GM18520 (cell line): ENCODE data around the gene RPL13.

Experiments
- ATAC-seq: cut with Tn5 transposase; IDR thresholded peaks from one replicate; pipeline ENCODE4 v1.9.1; 2021; ENCODE audit not compliant: unreplicated experiment

The RPL13 gene

DNA sequence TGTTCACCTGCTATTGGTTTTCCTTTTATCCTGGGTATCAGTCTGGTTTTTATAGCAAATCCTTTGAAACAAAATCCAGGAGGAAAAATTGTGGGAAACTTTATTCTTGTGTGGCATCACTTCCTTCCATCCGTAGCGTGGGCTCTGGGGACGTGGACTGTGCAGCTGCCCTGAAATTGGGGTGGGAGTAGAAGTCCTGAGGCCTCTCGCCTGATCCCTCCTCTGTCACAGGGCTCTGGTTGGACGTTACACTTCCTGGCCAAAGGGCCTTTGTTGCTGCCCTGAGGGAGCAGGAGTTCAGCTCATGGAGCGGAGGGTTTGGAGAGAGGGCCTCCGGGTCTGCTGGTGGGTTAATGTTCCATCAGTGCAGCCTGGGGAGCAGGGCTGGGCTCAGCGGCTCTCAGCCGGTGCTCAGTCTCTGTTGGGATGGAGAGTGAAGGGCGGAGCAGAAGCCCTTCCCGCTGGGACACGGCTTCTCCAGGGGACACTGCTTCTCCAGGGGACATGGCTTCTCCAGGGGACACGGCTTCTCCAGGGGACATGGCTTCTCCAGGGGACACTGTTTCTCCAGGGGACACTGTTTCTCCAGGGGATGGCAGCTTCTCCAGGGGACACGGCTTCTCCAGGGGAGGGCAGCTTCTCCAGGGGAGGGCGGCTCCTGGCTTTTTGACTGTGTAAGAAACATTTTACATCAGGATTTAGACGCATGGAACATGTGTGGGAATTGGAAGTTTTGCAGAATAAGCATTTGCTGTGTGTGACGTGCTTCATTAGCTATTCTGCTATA lies 15.2 kb upstream of the RPL13 start:
- no peak for ATAC-seq

DNA sequence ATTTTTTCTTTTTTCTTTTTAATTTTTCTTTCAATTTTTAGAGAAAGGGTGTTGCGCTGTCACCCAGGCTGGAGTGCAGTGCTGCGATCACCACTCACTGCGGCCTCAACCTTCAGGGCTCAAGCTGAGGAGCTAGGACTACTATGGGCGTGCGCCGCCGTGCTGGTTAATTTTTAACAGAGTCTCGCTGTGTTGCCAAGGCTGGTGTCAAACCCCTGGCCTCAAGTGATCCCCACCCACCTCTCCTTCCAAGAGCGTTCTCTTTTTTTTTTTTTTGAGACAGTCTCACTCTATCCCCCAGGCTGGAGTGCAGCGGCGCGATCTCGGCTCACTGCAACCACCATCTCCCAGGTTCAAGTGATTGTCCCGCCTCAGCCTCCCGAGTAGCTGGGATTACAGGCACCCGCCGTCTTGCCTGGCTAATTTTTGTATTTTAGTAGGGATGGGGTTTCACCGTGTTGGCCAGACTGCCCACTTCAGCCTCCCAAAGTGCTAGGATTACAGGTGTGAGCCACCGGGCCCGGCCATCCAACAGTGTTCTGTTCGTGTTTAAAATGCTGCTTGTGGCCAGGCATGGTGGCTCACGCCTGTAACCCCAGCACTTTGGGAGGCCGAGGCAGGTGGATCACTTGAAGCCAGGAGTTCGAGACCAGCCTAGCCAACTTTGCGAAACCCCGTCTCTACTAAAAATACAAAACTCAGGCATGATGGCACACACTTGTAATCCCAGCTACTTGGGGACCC lies 14.5 kb upstream of the RPL13 start:
- no peak for ATAC-seq

DNA sequence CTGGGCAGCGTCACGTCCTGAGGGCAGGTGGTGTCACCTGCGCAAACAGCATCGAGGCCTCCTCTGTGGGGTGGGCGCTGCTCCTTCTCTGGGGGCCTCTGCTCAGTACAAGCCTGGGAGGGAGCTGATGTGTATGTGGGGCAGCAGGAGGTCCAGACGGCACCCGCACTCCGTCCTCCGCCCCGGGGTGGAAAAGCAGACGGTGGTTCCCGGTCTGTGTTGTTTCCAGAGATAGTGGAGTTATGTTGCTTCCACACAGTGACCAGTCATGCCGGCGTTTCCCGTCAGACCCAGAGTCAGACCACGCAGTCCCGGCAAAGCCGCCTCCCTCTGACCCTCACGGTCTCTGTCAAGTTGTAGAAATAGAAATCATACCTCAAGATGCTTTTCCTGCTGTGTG lies 13.7 kb upstream of the RPL13 start:
- no peak for ATAC-seq

GRCh38 chr16:89547291-89547690 lies 13.2 kb upstream of the RPL13 start:
- no peak for ATAC-seq

DNA sequence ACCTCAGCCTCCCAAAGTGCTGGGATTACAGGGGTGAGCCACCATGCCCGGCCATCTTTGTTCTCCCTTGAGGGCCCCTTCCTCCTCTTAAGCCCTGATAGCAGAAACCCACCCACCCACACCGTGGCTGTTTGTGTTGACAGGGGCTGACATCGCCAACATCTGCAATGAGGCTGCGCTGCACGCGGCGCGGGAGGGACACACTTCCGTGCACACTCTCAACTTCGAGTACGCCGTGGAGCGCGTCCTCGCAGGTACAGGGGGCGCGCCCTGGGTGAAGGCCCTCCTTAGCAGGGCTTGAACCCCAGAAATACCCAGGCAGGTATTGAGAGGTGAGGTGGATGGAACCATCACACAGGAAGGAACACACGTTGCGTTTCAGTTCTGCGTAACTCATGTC lies 12.6 kb upstream of the RPL13 start:
- ATAC-seq: no peak

GRCh38 chr16:89548344-89549006 lies 12.0 kb upstream of the RPL13 start:
- no peak for ATAC-seq

DNA sequence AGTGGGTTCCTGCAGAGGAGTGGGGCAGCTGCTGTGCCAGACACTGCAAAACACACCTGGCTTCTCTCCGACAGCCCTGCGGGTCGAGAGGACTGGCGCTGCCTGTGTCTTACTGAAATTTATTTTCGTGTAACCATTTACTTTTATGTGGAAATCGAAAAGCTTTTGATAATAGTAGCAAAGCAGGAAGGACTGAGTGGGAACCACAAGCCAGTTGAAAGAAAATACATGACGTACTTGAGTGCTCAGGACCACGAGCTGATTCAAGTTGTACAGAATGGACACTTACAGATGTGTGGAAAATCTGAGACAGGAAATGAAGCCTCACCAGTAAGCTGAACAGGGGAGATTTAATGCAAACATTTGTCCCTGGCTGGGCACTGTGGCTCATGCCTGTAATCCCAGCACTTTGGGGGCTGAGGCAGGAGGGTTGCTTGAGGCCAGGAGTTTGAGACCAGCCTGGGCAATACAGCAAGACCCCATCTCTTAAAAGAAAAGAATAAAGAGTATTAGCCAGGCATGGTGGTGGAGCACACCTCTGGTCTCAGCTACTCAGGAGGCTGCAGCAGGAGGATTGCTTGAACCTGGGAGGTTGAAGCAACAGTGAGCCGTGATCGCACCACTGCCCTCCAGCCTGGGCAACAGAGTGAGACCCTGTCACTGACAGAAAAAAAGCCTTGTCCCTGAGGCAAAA lies 11.3 kb upstream of the RPL13 start:
- ATAC-seq: no peak

DNA sequence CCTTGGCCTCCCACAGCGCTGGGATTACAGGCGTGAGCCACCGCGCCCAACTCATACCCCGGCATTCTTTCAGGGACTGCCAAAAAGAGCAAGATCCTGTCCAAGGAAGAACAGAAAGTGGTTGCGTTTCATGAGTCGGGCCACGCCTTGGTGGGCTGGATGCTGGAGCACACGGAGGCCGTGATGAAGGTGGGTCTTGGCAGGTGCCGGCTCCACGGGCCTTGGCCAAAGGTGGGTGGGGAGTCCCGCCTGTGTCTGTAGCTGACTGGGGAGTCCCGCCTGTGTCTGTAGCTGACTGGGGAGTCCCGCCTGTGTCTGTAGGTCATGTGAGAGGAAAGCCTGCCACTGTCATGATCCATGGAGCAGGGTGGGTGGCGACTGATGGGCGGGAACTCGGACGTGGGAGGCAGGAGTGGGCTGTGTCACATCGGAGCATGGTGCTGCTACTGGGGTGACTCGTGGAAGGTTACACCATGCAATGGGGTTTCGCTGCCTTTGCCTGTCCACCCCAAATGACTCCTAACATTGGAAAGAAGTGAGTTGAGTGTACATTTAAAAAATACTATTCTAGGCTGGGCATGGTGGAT lies 10.0 kb upstream of the RPL13 start:
- no peak for ATAC-seq

DNA sequence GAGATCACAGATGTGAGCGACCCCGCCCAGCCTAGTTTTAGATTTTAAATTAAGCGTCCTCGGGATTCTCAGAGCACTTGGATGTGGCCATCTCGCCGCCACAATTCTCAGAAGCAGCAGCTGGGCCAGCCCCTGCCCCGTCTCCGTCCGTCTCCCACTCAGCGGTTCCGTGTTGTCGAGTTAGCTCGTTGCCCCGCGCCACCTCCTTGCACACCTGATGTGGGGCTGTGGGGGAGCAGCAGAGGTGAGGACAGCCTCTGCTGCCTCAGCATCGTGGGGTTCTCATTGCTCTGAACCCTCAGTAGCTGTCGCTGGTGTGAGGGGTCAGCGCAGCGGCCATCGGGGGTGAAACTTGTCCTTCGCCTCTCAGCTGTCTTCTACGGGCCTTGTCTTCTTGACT lies 8.2 kb upstream of the RPL13 start:
- no peak for ATAC-seq

DNA sequence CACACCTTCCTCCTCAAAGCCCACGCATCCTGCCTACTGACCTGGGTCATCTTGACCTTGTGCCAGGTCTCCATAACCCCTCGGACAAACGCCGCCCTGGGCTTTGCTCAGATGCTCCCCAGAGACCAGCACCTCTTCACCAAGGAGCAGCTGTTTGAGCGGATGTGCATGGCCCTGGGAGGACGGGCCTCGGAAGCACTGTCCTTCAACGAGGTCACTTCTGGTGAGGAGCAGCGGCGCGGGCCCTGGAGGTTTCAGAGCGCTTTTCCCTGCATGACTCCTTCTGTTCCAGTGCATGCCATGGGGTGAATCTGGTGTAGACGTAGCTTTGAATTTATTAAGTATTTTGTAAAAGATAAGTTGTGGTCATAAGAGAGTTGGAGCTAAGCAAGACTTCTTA lies 7.6 kb upstream of the RPL13 start:
- no peak for ATAC-seq

DNA sequence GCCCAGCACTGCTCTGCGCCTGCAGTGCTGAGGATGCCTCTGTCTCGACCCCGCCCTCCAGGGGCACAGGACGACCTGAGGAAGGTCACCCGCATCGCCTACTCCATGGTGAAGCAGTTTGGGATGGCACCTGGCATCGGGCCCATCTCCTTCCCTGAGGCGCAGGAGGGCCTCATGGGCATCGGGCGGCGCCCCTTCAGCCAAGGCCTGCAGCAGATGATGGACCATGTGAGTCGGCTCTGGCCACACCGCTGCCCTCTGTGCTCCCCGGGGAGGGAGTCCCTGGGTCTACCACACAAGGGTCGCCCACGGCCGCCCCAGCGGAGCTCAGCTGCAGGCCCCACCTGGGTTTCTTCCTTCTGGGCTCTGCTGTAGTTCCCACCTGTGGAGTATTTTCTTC lies 6.7 kb upstream of the RPL13 start:
- no peak for ATAC-seq

DNA sequence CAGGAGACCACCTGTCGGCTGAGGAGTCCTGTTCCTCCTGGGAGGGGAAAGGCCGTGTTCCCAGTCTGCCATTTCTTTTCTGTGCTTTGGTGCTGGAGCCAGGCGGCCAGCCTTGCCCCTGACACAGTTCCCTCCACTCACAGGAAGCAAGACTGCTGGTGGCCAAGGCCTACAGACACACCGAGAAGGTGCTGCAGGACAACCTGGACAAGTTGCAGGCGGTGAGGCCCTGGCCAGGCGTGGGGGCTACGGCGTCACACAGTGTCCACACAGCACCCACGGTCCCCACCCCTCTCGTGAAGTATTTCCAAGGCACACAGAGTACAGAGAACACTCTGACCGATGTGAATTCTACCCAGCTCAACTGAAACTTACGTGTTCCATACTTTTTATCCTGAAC lies 6.1 kb upstream of the RPL13 start:
- no peak for ATAC-seq

- ATAC-seq: no peak
These were observed 5.2 kb upstream of the RPL13 start for GRCh38 chr16:89555265-89555664.

DNA sequence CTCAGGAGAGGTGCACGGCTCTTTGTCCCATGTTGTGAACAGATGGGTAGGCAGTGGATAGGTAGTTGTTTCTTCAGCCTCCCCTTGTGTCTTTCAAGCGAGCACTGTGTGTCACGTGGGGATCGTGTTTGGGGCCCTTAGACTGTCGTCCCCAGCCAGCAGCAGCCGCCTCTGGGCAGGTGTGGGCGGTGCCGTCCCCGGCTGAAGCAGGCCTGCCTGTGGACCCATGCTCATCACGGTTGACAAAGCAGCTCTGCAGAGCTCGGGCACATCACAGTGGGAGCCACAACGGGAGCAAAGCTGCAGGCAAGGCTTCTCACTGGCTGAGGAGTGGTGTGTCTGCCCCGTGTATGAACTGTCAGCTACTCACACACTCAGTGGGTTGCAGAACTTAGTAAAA lies 4.7 kb upstream of the RPL13 start:
- ATAC-seq: no peak

DNA sequence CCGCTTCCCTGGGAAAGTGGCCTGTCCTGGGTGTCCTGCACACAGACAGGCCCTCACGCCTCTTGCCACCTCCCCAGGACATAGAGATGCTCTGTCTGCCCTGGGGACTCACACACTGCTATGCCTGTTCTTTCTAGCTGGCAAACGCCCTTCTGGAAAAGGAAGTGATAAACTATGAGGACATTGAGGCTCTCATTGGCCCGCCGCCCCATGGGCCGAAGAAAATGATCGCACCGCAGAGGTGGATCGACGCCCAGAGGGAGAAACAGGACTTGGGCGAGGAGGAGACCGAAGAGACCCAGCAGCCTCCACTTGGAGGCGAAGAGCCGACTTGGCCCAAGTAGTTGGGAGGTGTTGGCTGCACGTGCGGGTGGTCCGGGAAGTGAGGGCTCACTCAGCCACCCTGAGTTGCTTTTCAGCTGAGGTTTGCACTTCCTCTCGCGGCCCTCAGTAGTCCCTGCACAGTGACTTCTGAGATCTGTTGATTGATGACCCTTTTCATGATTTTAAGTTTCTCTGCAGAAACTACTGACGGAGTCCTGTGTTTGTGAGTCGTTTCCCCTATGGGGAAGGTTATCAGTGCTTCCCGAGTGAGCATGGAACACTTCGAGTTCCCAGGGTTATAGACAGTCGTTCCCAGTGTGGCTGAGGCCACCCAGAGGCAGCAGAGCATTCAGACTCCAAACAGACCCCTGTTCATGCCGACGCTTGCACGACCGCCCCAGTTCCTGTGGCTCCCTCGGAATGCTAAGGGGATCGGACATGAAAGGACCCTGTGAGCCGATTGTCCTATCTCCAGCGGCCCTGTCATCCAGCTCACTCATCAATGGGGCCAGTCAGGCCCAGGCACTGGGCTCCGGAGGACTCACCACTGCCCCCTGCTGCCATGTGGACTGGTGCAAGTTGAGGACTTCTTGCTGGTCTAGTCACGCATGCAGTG lies 3.5 kb upstream of the RPL13 start:
- no peak for ATAC-seq

DNA sequence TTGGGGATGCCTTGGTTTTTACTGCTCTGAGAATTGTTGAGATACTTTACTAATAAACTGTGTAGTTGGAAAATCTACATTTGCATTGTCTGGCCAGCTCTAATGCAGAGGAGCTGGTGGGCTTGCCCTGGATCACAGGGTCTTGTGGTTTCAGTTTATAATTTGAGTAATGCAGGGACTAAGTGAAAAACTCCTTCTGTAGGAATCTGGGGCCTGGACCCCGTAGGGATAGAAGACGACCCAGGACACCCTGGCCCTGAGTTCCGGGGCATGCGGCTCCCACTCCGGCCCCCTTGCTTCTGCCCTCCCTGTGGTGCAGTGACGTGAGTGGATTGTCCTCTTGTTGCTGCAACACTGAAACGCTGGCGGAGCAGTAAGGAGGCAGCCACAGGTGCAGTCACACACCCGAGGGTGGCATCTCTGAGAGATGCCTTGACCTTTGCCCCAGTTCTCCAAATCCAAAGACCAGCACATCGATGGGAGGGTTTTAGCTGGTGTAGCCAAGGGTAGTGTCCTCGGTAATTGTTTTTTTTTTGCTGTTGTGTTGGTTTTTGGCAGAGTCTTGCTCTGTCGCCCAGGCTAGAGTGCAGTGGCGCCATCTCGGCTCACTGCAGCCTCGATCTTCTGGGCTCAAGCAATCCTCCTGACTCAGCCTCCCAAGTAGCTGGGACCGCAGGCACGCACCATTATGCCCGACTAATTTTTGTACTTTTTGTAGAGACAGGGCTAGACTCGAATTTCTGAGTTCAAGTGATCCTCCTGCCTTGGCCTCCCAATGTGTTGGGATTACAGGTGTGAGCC lies 2.6 kb upstream of the RPL13 start:
- ATAC-seq: no peak

DNA sequence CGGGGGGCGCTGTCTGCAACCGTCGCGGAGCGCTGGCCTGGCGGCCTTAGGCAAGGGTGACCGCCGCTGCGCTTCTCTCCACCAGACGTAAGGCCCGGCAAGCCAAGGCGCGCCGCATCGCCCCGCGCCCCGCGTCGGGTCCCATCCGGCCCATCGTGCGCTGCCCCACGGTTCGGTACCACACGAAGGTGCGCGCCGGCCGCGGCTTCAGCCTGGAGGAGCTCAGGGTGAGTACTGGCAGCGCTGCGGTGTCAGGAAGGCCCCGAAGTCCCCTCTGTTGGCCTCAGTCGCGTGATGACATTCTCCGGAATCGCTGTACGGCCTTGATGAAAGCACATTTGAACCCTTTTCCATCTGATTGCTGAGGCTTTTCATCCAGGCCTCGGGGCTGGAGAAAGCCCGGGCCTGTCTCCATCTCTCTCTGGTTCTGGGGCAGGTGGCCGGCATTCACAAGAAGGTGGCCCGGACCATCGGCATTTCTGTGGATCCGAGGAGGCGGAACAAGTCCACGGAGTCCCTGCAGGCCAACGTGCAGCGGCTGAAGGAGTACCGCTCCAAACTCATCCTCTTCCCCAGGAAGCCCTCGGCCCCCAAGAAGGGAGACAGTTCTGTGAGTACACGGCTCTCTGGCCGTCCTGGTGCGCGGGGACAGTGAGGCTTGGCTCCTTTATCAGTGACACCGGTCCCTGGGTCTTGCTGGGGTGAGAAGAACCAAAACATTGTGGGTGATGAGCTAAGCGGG lies 831 bp downstream of the RPL13 start:
- no peak for ATAC-seq

DNA sequence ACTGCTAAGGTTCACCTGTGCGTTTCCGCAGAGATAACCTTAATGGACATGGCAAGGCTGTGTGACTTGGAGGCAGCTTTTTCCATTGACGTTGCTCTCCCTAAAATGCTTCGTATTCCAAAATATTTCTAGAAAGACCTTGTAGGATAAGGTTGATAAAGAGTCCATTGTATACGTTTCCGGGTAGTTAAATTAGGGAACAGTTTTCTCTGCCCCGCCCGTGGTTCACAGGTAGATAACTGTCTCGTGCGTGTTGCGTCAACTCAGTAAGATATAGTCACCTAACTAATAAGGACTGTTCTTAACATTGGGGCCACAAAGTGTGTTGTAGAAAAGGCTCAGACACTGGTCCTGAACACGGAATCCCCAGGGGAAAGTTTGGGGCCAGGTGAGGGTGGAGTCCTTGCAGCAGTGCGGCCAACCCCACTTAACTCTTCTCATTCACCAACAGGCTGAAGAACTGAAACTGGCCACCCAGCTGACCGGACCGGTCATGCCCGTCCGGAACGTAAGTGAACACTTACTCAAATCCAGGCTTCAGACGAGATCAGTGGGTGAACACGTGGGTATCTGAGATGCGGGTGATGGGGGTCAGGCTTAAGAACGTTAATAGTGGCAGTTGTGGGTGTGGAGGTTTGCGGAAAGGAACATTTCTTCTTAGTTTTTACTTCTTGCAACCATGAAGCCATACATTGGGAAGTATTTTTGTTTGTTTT lies 1.6 kb downstream of the RPL13 start:
- no peak for ATAC-seq
